ENCODE data around the gene FCSK. TPM values are rescaled to one million over a fixed set of nuclear protein-coding genes. Genes with fewer than 3 reads are reported as not detected.

The FCSK gene
- total RNA-seq, 4 donors from 2014 or later, result 8.0 to 13.5 (median 11.1) TPM

- no peaks in the 10 kb centered on the region for H3K9me3 ChIP-seq
- no peak for TF ChIP-seq POLR2A (IDR thresholded peaks at IDR 0.05)
- TF ChIP-seq, protein P1, sequence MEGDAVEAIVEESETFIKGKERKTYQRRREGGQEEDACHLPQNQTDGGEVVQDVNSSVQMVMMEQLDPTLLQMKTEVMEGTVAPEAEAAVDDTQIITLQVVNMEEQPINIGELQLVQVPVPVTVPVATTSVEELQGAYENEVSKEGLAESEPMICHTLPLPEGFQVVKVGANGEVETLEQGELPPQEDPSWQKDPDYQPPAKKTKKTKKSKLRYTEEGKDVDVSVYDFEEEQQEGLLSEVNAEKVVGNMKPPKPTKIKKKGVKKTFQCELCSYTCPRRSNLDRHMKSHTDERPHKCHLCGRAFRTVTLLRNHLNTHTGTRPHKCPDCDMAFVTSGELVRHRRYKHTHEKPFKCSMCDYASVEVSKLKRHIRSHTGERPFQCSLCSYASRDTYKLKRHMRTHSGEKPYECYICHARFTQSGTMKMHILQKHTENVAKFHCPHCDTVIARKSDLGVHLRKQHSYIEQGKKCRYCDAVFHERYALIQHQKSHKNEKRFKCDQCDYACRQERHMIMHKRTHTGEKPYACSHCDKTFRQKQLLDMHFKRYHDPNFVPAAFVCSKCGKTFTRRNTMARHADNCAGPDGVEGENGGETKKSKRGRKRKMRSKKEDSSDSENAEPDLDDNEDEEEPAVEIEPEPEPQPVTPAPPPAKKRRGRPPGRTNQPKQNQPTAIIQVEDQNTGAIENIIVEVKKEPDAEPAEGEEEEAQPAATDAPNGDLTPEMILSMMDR (IDR thresholded peaks at IDR 0.05 in 4 of 5, conservative IDR thresholded peaks at IDR 0.05 in 1 of 5), result no peak
- no peaks in the 10 kb centered on the region for H3K36me3 ChIP-seq
- H3K27me3 ChIP-seq, result no peaks in the 10 kb centered on the region
- peaks cover 52 to 69% of the 10 kb centered on the region in 2 donors for H3K4me1 ChIP-seq
- intact Hi-C loops (cut with DNase I; ENCODE audit: low total_unique reads), result no loop called here
- H3K4me3 ChIP-seq, result no peak overlapping the region
- no peak overlapping the region for H3K27ac ChIP-seq
- ATAC-seq (no peak), DNase-seq (no peak)
- in situ Hi-C loops (cut with MboI; ENCODE audit: low sequenced_read_pairs in 4 of 4), result no loop called here
These were observed 37.4 kb upstream of the FCSK start for GRCh38 chr16:70416748-70417616.

DNA sequence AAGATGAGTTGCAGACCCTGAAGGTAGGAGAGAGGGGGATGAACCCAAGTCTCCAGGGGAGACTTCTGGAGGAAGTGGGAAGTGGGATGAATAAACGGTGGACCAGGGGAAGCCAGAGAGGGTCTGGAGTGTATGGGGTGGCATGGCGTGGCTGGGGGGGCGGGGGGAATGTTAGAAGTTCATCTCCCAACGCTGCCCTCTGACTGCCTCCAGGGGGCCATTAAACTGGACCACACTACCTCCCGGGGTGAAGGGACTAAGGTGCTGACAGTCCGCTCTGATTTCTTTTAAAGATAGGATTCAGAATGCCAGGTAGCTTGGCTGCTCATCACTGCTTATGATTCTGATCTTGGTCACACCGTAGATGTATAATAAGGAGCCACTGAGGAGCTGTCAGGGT is 36.7 kb upstream of the FCSK start:
- H3K9me3 ChIP-seq, result no peaks in the 10 kb centered on the region
- H3K4me1 ChIP-seq, result peaks cover 59 to 76% of the 10 kb centered on the region in 2 donors
- no peak overlapping the region for H3K4me3 ChIP-seq
- H3K27me3 ChIP-seq, result no peaks in the 10 kb centered on the region
- DNase-seq (no peak), ATAC-seq (no peak)
- no peak for TF ChIP-seq POLR2A (IDR thresholded peaks at IDR 0.05)
- TF ChIP-seq, protein P1 (IDR thresholded peaks at IDR 0.05 in 4 of 5, conservative IDR thresholded peaks at IDR 0.05 in 1 of 5), result no peak
- intact Hi-C loops (cut with DNase I; ENCODE audit: low total_unique reads) (no loop called here), in situ Hi-C loops (cut with MboI; ENCODE audit: low sequenced_read_pairs in 4 of 4) (no loop called here)
- H3K27ac ChIP-seq, result no peak overlapping the region
- no peaks in the 10 kb centered on the region for H3K36me3 ChIP-seq

GRCh38 chr16:70418274-70418992 is 36.0 kb upstream of the FCSK start:
- no peaks in the 10 kb centered on the region for H3K27me3 ChIP-seq
- in situ Hi-C loops (cut with MboI; ENCODE audit: low sequenced_read_pairs in 4 of 4) (no loop called here), intact Hi-C loops (cut with DNase I; ENCODE audit: low total_unique reads) (no loop called here)
- H3K4me1 ChIP-seq, result peaks cover 63 to 77% of the 10 kb centered on the region in 2 donors
- H3K9me3 ChIP-seq, result no peaks in the 10 kb centered on the region
- H3K27ac ChIP-seq, result no peak overlapping the region
- TF ChIP-seq POLR2A (IDR thresholded peaks at IDR 0.05), result no peak
- TF ChIP-seq, protein P1 (IDR thresholded peaks at IDR 0.05 in 4 of 5, conservative IDR thresholded peaks at IDR 0.05 in 1 of 5), result no peak
- ATAC-seq (no peak), DNase-seq (no peak)
- H3K4me3 ChIP-seq, result no peak overlapping the region
- H3K36me3 ChIP-seq, result no peaks in the 10 kb centered on the region

GRCh38 chr16:70418993-70419318 is 35.4 kb upstream of the FCSK start:
- H3K27me3 ChIP-seq, result no peaks in the 10 kb centered on the region
- no peaks in the 10 kb centered on the region for H3K9me3 ChIP-seq
- intact Hi-C loops (cut with DNase I; ENCODE audit: low total_unique reads), result no loop called here
- ATAC-seq, result no peak
- DNase-seq, result no peak
- in situ Hi-C loops (cut with MboI; ENCODE audit: low sequenced_read_pairs in 4 of 4), result no loop called here
- H3K36me3 ChIP-seq, result no peaks in the 10 kb centered on the region
- TF ChIP-seq, protein P1 (IDR thresholded peaks at IDR 0.05 in 4 of 5, conservative IDR thresholded peaks at IDR 0.05 in 1 of 5), result no peak
- no peak for TF ChIP-seq POLR2A (IDR thresholded peaks at IDR 0.05)
- H3K4me1 ChIP-seq, result peaks cover 63 to 77% of the 10 kb centered on the region in 2 donors
- no peak overlapping the region for H3K4me3 ChIP-seq
- H3K27ac ChIP-seq, result peak overlapping the region in 1 of 4 donors; percentile 16
